Ishikawa (cell line): ENCODE results near the gene LMF2.

Source experiments
- CEBPB ChIP-seq: IDR thresholded peaks from 2 replicates; pipeline ENCODE4 v1.6.1; 2012
- CREB1 ChIP-seq: IDR thresholded peaks from 2 replicates; pipeline ENCODE4 v1.6.1; 2012; ENCODE audit warnings: low read depth
- EGR1 ChIP-seq: IDR thresholded peaks from 2 replicates; pipeline ENCODE4 v1.6.1; 2012
- REST ChIP-seq: IDR thresholded peaks from 2 replicates; pipeline ENCODE4 v1.6.1; 2012; ENCODE audit warnings: low read depth, mild to moderate bottlenecking
- TEAD4 ChIP-seq: IDR thresholded peaks from 2 replicates; pipeline ENCODE4 v1.6.1; 2012
- USF1 ChIP-seq: IDR thresholded peaks from 2 replicates; pipeline ENCODE4 v1.6.1; 2012
- YY1 ChIP-seq: IDR thresholded peaks from 2 replicates; pipeline ENCODE4 v1.6.1; 2012; ENCODE audit warnings: low read depth

GRCh38 chr22:50482107-50483074 is 25.1 kb downstream of the LMF2 start:
- no peak for TF ChIP-seq CREB1
- TF ChIP-seq CEBPB, result no peak
- no peak for TF ChIP-seq REST
- TF ChIP-seq USF1, result peak; percentile 83
- no peak for TF ChIP-seq TEAD4
- TF ChIP-seq EGR1, result no peak
- TF ChIP-seq YY1, result no peak
